DND-41 (cell line): Measurements from ENCODE around the gene CHMP1B.

Experiments used
- ATAC-seq: fragments of 200-7000 bp; cut with Tn5 transposase; 3 replicates; pipeline ENCODE4 v1.9.1; 2021; ENCODE audit warnings: low read depth; ENCODE audit not compliant: insufficient read depth
- DNase-seq: peaks from one replicate; pipeline ENCODE4 v3.0.0-alpha.2; 2020
- H2AFZ ChIP-seq: 2 replicates; pipeline ENCODE4 v1.6.0; 2012; ENCODE audit warnings: low read depth, low read length
- H3K27ac ChIP-seq: 2 replicates; pipeline ENCODE4 v1.5.1; 2012; ENCODE audit warnings: low read length, inconsistent platforms
- H3K27me3 ChIP-seq: fragments of 200-600 bp; sonication (generic); 2 replicates; pipeline ENCODE4 v1.6.0; 2012; ENCODE audit warnings: low read length, mild to moderate bottlenecking, inconsistent platforms; ENCODE audit not compliant: insufficient read depth, poor library complexity
- H3K36me3 ChIP-seq: 2 replicates; pipeline ENCODE4 v1.5.1; 2012; ENCODE audit warnings: low read length, inconsistent platforms; ENCODE audit not compliant: insufficient read depth
- H3K4me1 ChIP-seq: 2 replicates; pipeline ENCODE4 v1.5.1; 2012; ENCODE audit warnings: mild to moderate bottlenecking, low read length; ENCODE audit not compliant: insufficient read depth
- H3K4me2 ChIP-seq: 2 replicates; pipeline ENCODE4 v1.6.0; 2012; ENCODE audit warnings: mild to moderate bottlenecking, moderate library complexity, low read length, inconsistent platforms; ENCODE audit not compliant: insufficient read depth
- H3K4me3 ChIP-seq, 2 experiments: fragments of 200-600 bp in 1 of 2; shearing (Covaris generic) in 1 of 2; 2 replicates each; pipeline ENCODE4 v1.5.1; 2012 to 2016; ENCODE audit warnings: inconsistent platforms in 2 of 2, low read length in 2 of 2, mild to moderate bottlenecking in 2 of 2, low read depth in 1 of 2, moderate library complexity in 1 of 2
- H3K79me2 ChIP-seq: 2 replicates; pipeline ENCODE4 v1.6.0; 2012; ENCODE audit warnings: low read length, inconsistent platforms; ENCODE audit not compliant: insufficient read depth
- H3K9ac ChIP-seq: 2 replicates; pipeline ENCODE4 v1.6.0; 2012; ENCODE audit warnings: low read depth, mild to moderate bottlenecking, inconsistent platforms, low read length, moderate library complexity
- H3K9me3 ChIP-seq: 2 replicates; pipeline ENCODE4 v1.5.1; 2012; ENCODE audit warnings: low read length, moderate library complexity, mild to moderate bottlenecking, inconsistent platforms; ENCODE audit not compliant: insufficient read depth, severe bottlenecking
- H4K20me1 ChIP-seq: 2 replicates; pipeline ENCODE4 v1.6.0; 2012; ENCODE audit warnings: low read length; ENCODE audit not compliant: insufficient read depth
- EZH2 ChIP-seq: IDR thresholded peaks from 3 replicates; pipeline ENCODE4 v1.6.1; 2012; ENCODE audit warnings: borderline replicate concordance, low read depth, mild to moderate bottlenecking, moderate library complexity, low read length, inconsistent platforms; ENCODE audit not compliant: severe bottlenecking
- TF ChIP-seq, protein P1 (sequence below): IDR thresholded peaks from 2 replicates; pipeline ENCODE4 v1.5.1; 2012; ENCODE audit warnings: borderline replicate concordance, low read length, moderate library complexity, mild to moderate bottlenecking; ENCODE audit not compliant: poor library complexity, severe bottlenecking; ENCODE audit errors: extremely low read depth

The CHMP1B gene

GRCh38 chr18:11857177-11857887 is 6.1 kb downstream of the CHMP1B start:
- ATAC-seq (no peak), DNase-seq (no peak)
- Histone ChIP-seq H3K4me3 (no peak overlapping the region), H3K9ac (no peak overlapping the region), H3K9me3 (no peaks in the 10 kb centered on the region), H3K27ac (no peak overlapping the region), H2AFZ (no peak overlapping the region), H4K20me1 (peaks cover 8% of the 10 kb centered on the region), H3K4me2 (no peak overlapping the region), H3K36me3 (no peaks in the 10 kb centered on the region), H3K79me2 (peaks cover 14% of the 10 kb centered on the region), H3K4me1 (peaks cover 14% of the 10 kb centered on the region), H3K27me3 (no peaks in the 10 kb centered on the region)
- TF ChIP-seq, protein P1, sequence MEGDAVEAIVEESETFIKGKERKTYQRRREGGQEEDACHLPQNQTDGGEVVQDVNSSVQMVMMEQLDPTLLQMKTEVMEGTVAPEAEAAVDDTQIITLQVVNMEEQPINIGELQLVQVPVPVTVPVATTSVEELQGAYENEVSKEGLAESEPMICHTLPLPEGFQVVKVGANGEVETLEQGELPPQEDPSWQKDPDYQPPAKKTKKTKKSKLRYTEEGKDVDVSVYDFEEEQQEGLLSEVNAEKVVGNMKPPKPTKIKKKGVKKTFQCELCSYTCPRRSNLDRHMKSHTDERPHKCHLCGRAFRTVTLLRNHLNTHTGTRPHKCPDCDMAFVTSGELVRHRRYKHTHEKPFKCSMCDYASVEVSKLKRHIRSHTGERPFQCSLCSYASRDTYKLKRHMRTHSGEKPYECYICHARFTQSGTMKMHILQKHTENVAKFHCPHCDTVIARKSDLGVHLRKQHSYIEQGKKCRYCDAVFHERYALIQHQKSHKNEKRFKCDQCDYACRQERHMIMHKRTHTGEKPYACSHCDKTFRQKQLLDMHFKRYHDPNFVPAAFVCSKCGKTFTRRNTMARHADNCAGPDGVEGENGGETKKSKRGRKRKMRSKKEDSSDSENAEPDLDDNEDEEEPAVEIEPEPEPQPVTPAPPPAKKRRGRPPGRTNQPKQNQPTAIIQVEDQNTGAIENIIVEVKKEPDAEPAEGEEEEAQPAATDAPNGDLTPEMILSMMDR: no peak
- TF ChIP-seq EZH2: no peak

DNA sequence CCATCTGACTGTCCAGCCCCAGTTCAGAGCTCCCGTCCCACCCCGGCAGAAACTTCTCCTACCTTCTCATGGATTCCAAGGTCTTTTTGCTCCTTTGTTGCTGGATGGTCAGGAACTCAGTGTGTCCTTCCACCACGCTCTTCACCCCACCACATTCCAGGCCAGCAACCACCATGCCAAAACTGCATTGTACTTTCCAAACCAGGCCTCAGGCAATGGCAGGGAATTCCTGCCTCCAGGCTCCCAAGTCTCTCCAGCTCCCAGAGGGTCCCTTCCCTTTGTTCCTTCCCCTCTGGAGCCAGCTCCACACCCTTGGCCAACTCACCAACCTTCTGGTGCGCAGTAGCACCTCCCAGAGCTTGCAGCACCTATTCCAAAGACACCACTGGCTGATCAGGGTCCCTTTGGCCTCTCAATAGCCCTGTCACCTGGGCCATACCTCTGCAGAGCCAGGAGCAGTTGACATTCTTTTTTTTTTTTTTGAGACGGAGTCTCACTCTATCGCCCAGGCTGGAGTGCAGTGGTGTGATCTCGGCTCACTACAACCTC is 8.1 kb downstream of the CHMP1B start:
- ATAC-seq: no peak
- H3K4me2 ChIP-seq: no peak overlapping the region
- H3K27ac ChIP-seq: no peak overlapping the region
- H3K9me3 ChIP-seq: no peaks in the 10 kb centered on the region
- no peaks in the 10 kb centered on the region for H3K4me1 ChIP-seq
- no peaks in the 10 kb centered on the region for H3K79me2 ChIP-seq
- DNase-seq: no peak
- no peak overlapping the region for H3K4me3 ChIP-seq
- TF ChIP-seq, protein P1: no peak
- TF ChIP-seq EZH2: no peak
- no peak overlapping the region for H2AFZ ChIP-seq
- no peaks in the 10 kb centered on the region for H3K27me3 ChIP-seq
- no peak overlapping the region for H3K9ac ChIP-seq
- H4K20me1 ChIP-seq: no peaks in the 10 kb centered on the region; the same call in 1 of the 2 replicates
- no peaks in the 10 kb centered on the region for H3K36me3 ChIP-seq

DNA sequence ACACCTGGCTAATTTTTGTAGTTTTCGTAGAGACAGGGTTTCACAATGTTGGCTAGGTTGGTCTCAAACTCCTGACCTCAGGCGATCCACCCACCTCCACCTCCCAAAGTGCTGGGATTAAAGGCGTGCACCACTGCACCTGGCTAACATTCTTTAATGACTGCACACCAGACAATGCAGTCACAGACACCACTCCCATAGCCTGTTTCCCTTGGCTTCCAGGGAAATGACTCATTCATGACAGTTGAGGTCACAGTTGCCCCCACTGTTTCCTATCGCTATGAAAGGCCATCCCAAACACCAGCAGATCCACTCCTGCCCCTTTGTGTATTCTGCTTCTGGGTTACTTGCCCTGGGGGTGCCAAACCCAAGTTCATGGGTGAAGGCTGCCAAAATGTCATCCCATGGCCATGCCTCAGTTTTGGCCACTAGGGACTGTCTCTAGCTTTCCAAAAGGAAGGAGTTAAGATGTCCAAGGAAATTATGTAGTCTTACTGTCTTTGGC is 8.7 kb downstream of the CHMP1B start:
- H3K27ac ChIP-seq: no peak overlapping the region
- TF ChIP-seq, protein P1: no peak
- no peak for TF ChIP-seq EZH2
- H3K4me2 ChIP-seq: no peak overlapping the region
- H4K20me1 ChIP-seq: no peaks in the 10 kb centered on the region; the same call in 1 of the 2 replicates
- H2AFZ ChIP-seq: no peak overlapping the region
- H3K27me3 ChIP-seq: no peaks in the 10 kb centered on the region
- ATAC-seq (0 out of 3 replicates have a peak, but pooled peaks have one; percentile 9), DNase-seq (no peak)
- H3K4me1 ChIP-seq: no peaks in the 10 kb centered on the region
- H3K36me3 ChIP-seq: no peaks in the 10 kb centered on the region
- H3K9ac ChIP-seq: no peak overlapping the region
- no peaks in the 10 kb centered on the region for H3K9me3 ChIP-seq
- H3K4me3 ChIP-seq: no peak overlapping the region
- no peaks in the 10 kb centered on the region for H3K79me2 ChIP-seq
